Neuronal stem cell (in vitro differentiated cells): ENCODE measurements around the gene PDE1C.

Experiments
- DNase-seq: peaks from one replicate; pipeline ENCODE4 v3.0.0-alpha.2; 2013; ENCODE audit warnings: low spot score
- H2AFZ ChIP-seq: one replicate; pipeline ENCODE4 v1.6.1; 2013; ENCODE audit warnings: mild to moderate bottlenecking, low read length, inconsistent platforms
- H2AK5ac ChIP-seq: 2 replicates; pipeline ENCODE4 v1.6.1; 2013; ENCODE audit warnings: low read depth, mild to moderate bottlenecking, inconsistent platforms, low read length, moderate library complexity, mixed read lengths
- H2BK120ac ChIP-seq: 2 replicates; pipeline ENCODE4 v1.6.1; 2013; ENCODE audit warnings: low read depth, mild to moderate bottlenecking, inconsistent platforms, low read length, moderate library complexity, mixed read lengths
- H2BK12ac ChIP-seq: one replicate; pipeline ENCODE4 v1.6.1; 2013; ENCODE audit warnings: low read length, inconsistent platforms
- H2BK15ac ChIP-seq: 2 replicates; pipeline ENCODE4 v1.6.1; 2013; ENCODE audit warnings: mild to moderate bottlenecking, low read length, inconsistent platforms, mixed read lengths
- H2BK5ac ChIP-seq: one replicate; pipeline ENCODE4 v1.6.1; 2013; ENCODE audit warnings: inconsistent platforms, mild to moderate bottlenecking, low read length, moderate library complexity
- H3K14ac ChIP-seq: one replicate; pipeline ENCODE4 v1.6.1; 2013; ENCODE audit warnings: low read length, inconsistent platforms
- H3K18ac ChIP-seq: 2 replicates; pipeline ENCODE4 v1.6.1; 2013; ENCODE audit warnings: low read length, inconsistent platforms
- H3K23ac ChIP-seq: 2 replicates; pipeline ENCODE4 v1.6.1; 2013; ENCODE audit warnings: low read depth, mild to moderate bottlenecking, mixed read lengths, low read length, inconsistent platforms; ENCODE audit not compliant: poor library complexity
- H3K27ac ChIP-seq: replicated peaks from 3 replicates; pipeline ENCODE4 v1.5.1; 2013; ENCODE audit warnings: low read length, inconsistent platforms
- H3K27me3 ChIP-seq, 3 experiments: 2 replicates each; pipeline ENCODE4 v1.6.1; 2013; ENCODE audit warnings: low read length in 3 of 3, mild to moderate bottlenecking in 2 of 3, inconsistent platforms in 1 of 3, low read depth in 1 of 3, mixed read lengths in 1 of 3, moderate library complexity in 1 of 3; ENCODE audit not compliant: control insufficient read depth in 3 of 3, insufficient read depth in 3 of 3
- H3K36me3 ChIP-seq, 2 donors: replicated peaks in 1 of 2; 2 replicates each; pipeline ENCODE4 v1.6.1; 2013; ENCODE audit warnings: low read length in 2 of 2; ENCODE audit not compliant: control insufficient read depth in 2 of 2, insufficient read depth in 2 of 2
- H3K4ac ChIP-seq: 2 replicates; pipeline ENCODE4 v1.6.1; 2013; ENCODE audit warnings: inconsistent platforms, mild to moderate bottlenecking, low read length, moderate library complexity
- H3K4me1 ChIP-seq, 2 donors: 1 replicate in 1 of 2; 2 replicates in 1 of 2; pipeline ENCODE4 v1.6.1; 2013; ENCODE audit warnings: low read length in 2 of 2, low read depth in 1 of 2; ENCODE audit not compliant: control insufficient read depth in 2 of 2, insufficient read depth in 1 of 2
- H3K4me2 ChIP-seq: one replicate; pipeline ENCODE4 v1.6.1; 2013; ENCODE audit warnings: mild to moderate bottlenecking, low read length, inconsistent platforms; ENCODE audit not compliant: insufficient read depth, poor library complexity, severe bottlenecking
- H3K4me3 ChIP-seq, 2 donors: 2 replicates each; pipeline ENCODE4 v1.5.1; 2013; ENCODE audit warnings: low read length in 2 of 2, mild to moderate bottlenecking in 2 of 2, inconsistent platforms in 1 of 2, moderate library complexity in 1 of 2
- H3K79me1 ChIP-seq: one replicate; pipeline ENCODE4 v1.6.1; 2013; ENCODE audit warnings: low read depth, mild to moderate bottlenecking, inconsistent platforms, low read length, moderate library complexity
- H3K9ac ChIP-seq: one replicate; pipeline ENCODE4 v1.6.1; 2013; ENCODE audit warnings: mild to moderate bottlenecking, low read depth, low read length, inconsistent platforms; ENCODE audit not compliant: poor library complexity
- H3K9me3 ChIP-seq, 2 donors: replicated peaks in 1 of 2; 2 replicates each; pipeline versions ENCODE3 to v1.6.1; 2013; ENCODE audit warnings: low read length in 2 of 2, mild to moderate bottlenecking in 2 of 2, inconsistent platforms in 1 of 2, low read depth in 1 of 2, mixed read lengths in 1 of 2, moderate library complexity in 1 of 2; ENCODE audit not compliant: control insufficient read depth in 2 of 2, insufficient read depth in 1 of 2
- H4K8ac ChIP-seq: one replicate; pipeline ENCODE4 v1.6.1; 2013; ENCODE audit warnings: low read depth, mild to moderate bottlenecking, inconsistent platforms, low read length, moderate library complexity
- H4K91ac ChIP-seq: one replicate; pipeline ENCODE4 v1.6.1; 2013; ENCODE audit warnings: low read length, low read depth, mild to moderate bottlenecking, inconsistent platforms; ENCODE audit not compliant: poor library complexity
- WGBS, 2 donors: extraction: QIAGEN DNeasy Blood & Tissue Kit; methylation state at CpG; one replicate each; pipeline ENCODE4 v1.1.7; 2013; ENCODE audit warnings: missing lambda C conversion rate in 2 of 2, mixed read lengths in 1 of 2; ENCODE audit not compliant: insufficient read length in 2 of 2, insufficient replicate concordance in 1 of 2; ENCODE audit errors: extremely low coverage in 2 of 2; 5-methylcytosine and 5-hydroxymethylcytosine counted together

Gene PDE1C

DNA sequence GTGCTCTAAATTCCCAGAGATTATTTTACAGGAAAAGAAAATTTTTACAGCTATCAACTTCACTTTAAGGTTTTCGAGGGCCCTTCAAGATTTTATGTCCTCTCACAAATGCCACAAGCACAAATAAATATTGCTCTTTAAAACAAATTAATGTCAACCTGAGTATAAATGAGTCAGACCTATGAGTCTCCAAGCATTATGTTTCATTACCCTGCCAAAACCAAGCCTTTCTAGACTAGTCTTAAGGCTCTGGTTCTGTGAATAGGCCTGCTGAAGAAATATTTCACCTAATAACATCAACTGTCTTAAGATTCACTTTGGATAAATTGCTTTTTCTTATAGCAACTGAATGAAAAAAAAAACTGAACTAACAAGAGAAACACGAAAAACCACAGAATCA, 153.0 kb downstream of the PDE1C start:
- Histone ChIP-seq H4K8ac (no peak overlapping the region), H3K9ac (no peak overlapping the region), H3K4ac (no peak overlapping the region), H2BK15ac (no peak overlapping the region), H3K23ac (no peak overlapping the region), H3K18ac (no peak overlapping the region), H3K79me1 (no peaks in the 10 kb centered on the region), H2BK12ac (no peak overlapping the region), H2BK5ac (no peak overlapping the region), H3K27me3 (no peaks in the 10 kb centered on the region), H4K91ac (no peak overlapping the region), H3K9me3 (no peaks in the 10 kb centered on the region), H3K36me3 (no peaks in the 10 kb centered on the region), H3K4me1 (peaks cover 0 to 2% of the 10 kb centered on the region in 2 donors), H2AK5ac (no peak overlapping the region), H2BK120ac (no peak overlapping the region), H3K4me3 (no peak overlapping the region), H3K4me2 (no peak overlapping the region), H3K27ac (no peak overlapping the region), H2AFZ (no peak overlapping the region), H3K14ac (no peak overlapping the region)
- DNase-seq = no peak
- WGBS, 2 donors = no CpG with 5 or more reads among the region's 2 CpGs

DNA sequence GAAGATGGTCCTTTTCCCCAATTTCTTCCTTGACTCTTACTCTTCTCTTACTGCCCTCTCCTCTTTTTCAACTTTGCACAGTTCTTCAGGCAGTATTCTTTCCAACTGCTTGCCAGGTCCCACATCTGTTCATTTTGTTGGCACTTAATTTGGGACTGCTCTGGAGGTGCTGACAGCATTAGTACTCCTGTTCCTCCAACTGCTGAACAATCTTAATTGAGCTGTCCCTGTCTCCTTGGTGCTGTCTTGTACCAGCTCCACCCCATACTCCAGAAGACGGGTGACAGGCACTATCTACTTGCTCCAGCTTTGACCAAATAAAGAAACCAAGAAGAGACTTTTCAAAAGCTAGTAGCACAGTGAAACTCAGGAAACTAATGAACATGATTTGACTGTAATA, 160.0 kb downstream of the PDE1C start:
- Histone ChIP-seq H2BK120ac (no peak overlapping the region), H3K18ac (no peak overlapping the region), H3K27me3 (no peaks in the 10 kb centered on the region), H2BK15ac (no peak overlapping the region), H4K8ac (no peak overlapping the region), H3K14ac (no peak overlapping the region), H2BK12ac (no peak overlapping the region), H2AFZ (no peak overlapping the region), H4K91ac (no peak overlapping the region), H3K9ac (no peak overlapping the region), H3K27ac (no peak overlapping the region), H3K23ac (no peak overlapping the region), H3K4me2 (no peak overlapping the region), H3K4me1 (no peaks in the 10 kb centered on the region), H3K4ac (no peak overlapping the region), H2BK5ac (no peak overlapping the region), H3K4me3 (no peak overlapping the region), H2AK5ac (no peak overlapping the region), H3K9me3 (no peaks in the 10 kb centered on the region), H3K36me3 (no peaks in the 10 kb centered on the region), H3K79me1 (no peaks in the 10 kb centered on the region)
- no peak for DNase-seq
- no CpG with 5 or more reads among the region's 1 CpG for WGBS, 2 donors

DNA sequence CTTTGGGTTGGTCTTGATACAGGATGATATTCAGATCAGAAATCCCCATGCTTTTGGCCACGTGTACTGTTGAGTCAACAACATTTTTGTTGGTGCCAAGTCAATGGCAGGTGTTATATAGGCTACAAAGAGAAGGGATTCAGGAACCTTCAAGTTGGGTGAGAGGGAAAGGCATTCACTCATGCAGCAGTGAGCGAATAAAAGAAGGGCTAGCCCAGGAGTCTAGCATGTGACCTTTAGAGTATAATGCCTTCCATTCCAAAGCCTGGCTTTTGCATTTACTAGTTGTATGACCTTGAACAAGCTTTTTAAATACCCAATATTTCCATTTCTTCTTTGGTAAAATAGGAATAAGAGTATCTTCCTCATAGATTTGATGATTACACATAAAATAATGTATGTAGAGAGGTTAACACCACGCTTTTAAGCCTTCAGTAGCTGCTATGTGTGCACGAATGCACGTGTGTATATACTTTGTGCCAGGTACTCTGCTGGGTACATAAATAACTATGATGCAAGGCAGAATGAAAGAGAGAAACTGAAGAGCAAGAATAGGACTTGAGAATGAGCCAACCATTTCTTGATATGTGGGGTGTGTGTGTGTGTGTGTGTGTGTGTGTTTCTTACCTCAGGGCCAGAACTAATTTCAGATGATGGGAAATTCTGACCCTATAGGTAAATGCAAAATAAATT, 163.6 kb downstream of the PDE1C start:
- Histone ChIP-seq H3K79me1 (no peaks in the 10 kb centered on the region), H2BK12ac (no peak overlapping the region), H3K36me3 (no peaks in the 10 kb centered on the region), H3K4me1 (no peaks in the 10 kb centered on the region), H3K18ac (no peak overlapping the region), H3K14ac (no peak overlapping the region), H3K9me3 (no peaks in the 10 kb centered on the region), H3K23ac (no peak overlapping the region), H3K27ac (no peak overlapping the region), H2BK120ac (no peak overlapping the region), H3K9ac (no peak overlapping the region), H2AFZ (no peak overlapping the region), H2AK5ac (no peak overlapping the region), H3K4me3 (no peak overlapping the region), H4K8ac (no peak overlapping the region), H4K91ac (no peak overlapping the region), H3K27me3 (no peaks in the 10 kb centered on the region), H2BK15ac (no peak overlapping the region), H3K4me2 (no peak overlapping the region), H2BK5ac (no peak overlapping the region), H3K4ac (no peak overlapping the region)
- DNase-seq = no peak
- no CpG with 5 or more reads among the region's 5 CpGs for WGBS, 2 donors

DNA sequence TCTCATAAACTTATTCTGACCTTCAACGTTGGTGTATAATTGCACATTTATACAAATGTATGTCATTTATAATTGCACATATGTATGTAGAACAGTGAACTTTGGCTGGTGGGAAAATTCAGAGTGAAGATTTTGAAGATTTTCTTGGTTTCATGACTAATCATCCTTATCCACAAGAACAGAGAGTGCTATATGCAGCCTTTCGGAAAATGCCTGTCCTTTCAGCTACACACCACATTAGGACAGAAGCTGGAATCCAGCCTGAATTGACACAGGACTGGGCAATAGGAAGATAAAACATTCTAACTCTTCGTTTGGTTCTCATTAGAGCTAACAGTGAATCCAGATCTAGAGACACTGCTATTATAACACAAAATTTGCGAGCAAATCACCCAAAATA, 166.2 kb downstream of the PDE1C start:
- no peak overlapping the region for H2AK5ac ChIP-seq
- DNase-seq = no peak
- H2BK15ac ChIP-seq = no peak overlapping the region
- no peaks in the 10 kb centered on the region for H3K36me3 ChIP-seq
- no peak overlapping the region for H4K8ac ChIP-seq
- H3K4me2 ChIP-seq = no peak overlapping the region
- H3K79me1 ChIP-seq = no peaks in the 10 kb centered on the region
- no peak overlapping the region for H3K4ac ChIP-seq
- no peak overlapping the region for H4K91ac ChIP-seq
- H2BK12ac ChIP-seq = no peak overlapping the region
- no peak overlapping the region for H3K27ac ChIP-seq
- no peaks in the 10 kb centered on the region for H3K27me3 ChIP-seq
- no peak overlapping the region for H3K23ac ChIP-seq
- H3K9ac ChIP-seq = no peak overlapping the region
- H3K9me3 ChIP-seq = no peaks in the 10 kb centered on the region
- H2AFZ ChIP-seq = no peak overlapping the region
- no peak overlapping the region for H3K4me3 ChIP-seq
- H2BK120ac ChIP-seq = no peak overlapping the region
- no peaks in the 10 kb centered on the region for H3K4me1 ChIP-seq
- H3K14ac ChIP-seq = no peak overlapping the region
- H3K18ac ChIP-seq = no peak overlapping the region
- WGBS, 2 donors = no CpG with 5 or more reads among the region's 4 CpGs
- no peak overlapping the region for H2BK5ac ChIP-seq
